K562 (cell line): ENCODE measurements around the gene CYB5B. TPM values are rescaled to one million over a fixed set of nuclear protein-coding genes. Genes with fewer than 3 reads are reported as not detected.

Source experiments
- ATAC-seq: fragments of 200-7000 bp; cut with Tn5 transposase; 3 replicates; pipeline ENCODE4 v1.9.1; 2020; ENCODE audit warnings: moderate library complexity
- BruUV-seq: library from RNA; stranded (reverse); fragments of 400-500 nt; replicated peaks from 2 replicates; lab custom pipeline; 2021; lab: Mats Ljungman, UMichigan
- CTCF ChIA-PET: fragments of 300-600 bp; formaldehyde crosslinking; extraction: SDS; loops from one replicate; lab custom pipeline; 2021; ENCODE audit warnings: low intra/inter-chr PET ratio; lab: Yijun Ruan, JAX
- POLR2A ChIA-PET: fragments of 300-600, 350-650 bp; sonication (Branson Sonifier 250); formaldehyde crosslinking; extraction: SDS; loops from one replicate; lab custom pipeline; 2021; ENCODE audit warnings: antibody characterized with exemption, inconsistent platforms; lab: Yijun Ruan, JAX
- DNase-seq, 4 experiments: peaks; one replicate each; pipeline versions ENCODE4 v3.0.0 to v3.0.0-alpha.2; 2011 to 2018; ENCODE audit warnings: low spot score in 3 of 4, mixed read lengths in 3 of 4; ENCODE audit errors: extremely low read depth in 1 of 4
- FAIRE-seq: peaks from 2 replicates; lab custom pipeline; 2011; peaks lifted over from hg19 to GRCh38; lab: Jason Lieb, UNC
- H2AFZ ChIP-seq: 2 replicates; pipeline ENCODE4 v1.6.0; 2011; ENCODE audit warnings: low read depth, low read length, control low read depth, inconsistent platforms
- H3K27ac ChIP-seq: fragments of 200-600 bp; 3 replicates; pipeline ENCODE4 v1.8.0; 2011; ENCODE audit warnings: low read depth, mild to moderate bottlenecking, control low read depth, inconsistent platforms, low read length, moderate library complexity, mixed read lengths; ENCODE audit errors: extremely low read depth
- H3K27me3 ChIP-seq, 2 experiments: fragments of 300-600 bp in 1 of 2; 2 replicates in 1 of 2; 3 replicates in 1 of 2; pipeline versions ENCODE4 v1.6.0 to v1.8.0; 2011; ENCODE audit warnings: inconsistent platforms in 2 of 2, low read length in 2 of 2, mild to moderate bottlenecking in 1 of 2, mixed read lengths in 1 of 2, moderate library complexity in 1 of 2; ENCODE audit not compliant: control insufficient read depth in 2 of 2, insufficient read depth in 2 of 2
- H3K36me3 ChIP-seq: fragments of 300-600 bp; 3 replicates; pipeline ENCODE4 v1.8.0; 2011; ENCODE audit warnings: mild to moderate bottlenecking, low read length, inconsistent platforms; ENCODE audit not compliant: control insufficient read depth, insufficient read depth
- H3K4me1 ChIP-seq, 2 experiments: fragments of 200-600 bp in 1 of 2; replicated peaks in 1 of 2; 2 replicates in 1 of 2; 3 replicates in 1 of 2; pipeline versions ENCODE4 v1.5.1 to v1.8.0; 2011; ENCODE audit warnings: inconsistent platforms in 2 of 2, low read length in 2 of 2, mild to moderate bottlenecking in 1 of 2, mixed read lengths in 1 of 2, moderate library complexity in 1 of 2; ENCODE audit not compliant: control insufficient read depth in 2 of 2, insufficient read depth in 2 of 2
- H3K4me2 ChIP-seq: 2 replicates; pipeline ENCODE4 v1.6.1; 2011; ENCODE audit warnings: low read length, control low read depth, inconsistent platforms, mixed read lengths; ENCODE audit not compliant: insufficient read depth
- H3K4me3 ChIP-seq: fragments of 200-600 bp; sonication (generic), shearing (Covaris generic); 2 replicates; pipeline ENCODE4 v1.5.1; 2016; ENCODE audit warnings: control low read depth, inconsistent platforms
- H3K79me2 ChIP-seq: fragments of 200-600 bp; 3 replicates; pipeline ENCODE4 v1.8.0; 2011; ENCODE audit warnings: low read length, inconsistent platforms; ENCODE audit not compliant: control insufficient read depth, insufficient read depth
- H3K9ac ChIP-seq, 2 experiments: 2 replicates each; pipeline versions ENCODE4 v1.6.0 to v1.6.1; 2011; ENCODE audit warnings: low read depth in 2 of 2, low read length in 2 of 2, control low read depth in 1 of 2, inconsistent platforms in 1 of 2, mild to moderate bottlenecking in 1 of 2, mixed read lengths in 1 of 2; ENCODE audit not compliant: insufficient read depth in 1 of 2
- H3K9me1 ChIP-seq: one replicate; pipeline ENCODE4 v1.6.0; 2011; ENCODE audit warnings: inconsistent platforms, mild to moderate bottlenecking, low read length, moderate library complexity; ENCODE audit not compliant: control insufficient read depth, insufficient read depth
- H3K9me3 ChIP-seq: replicated peaks from 2 replicates; pipeline ENCODE4 v1.5.1; 2011; ENCODE audit warnings: low read depth, low read length, inconsistent platforms; ENCODE audit not compliant: control insufficient read depth, insufficient read depth
- H4K20me1 ChIP-seq: replicated peaks from 2 replicates; pipeline ENCODE4 v1.6.1; 2011; ENCODE audit warnings: low read length, inconsistent platforms, mixed read lengths; ENCODE audit not compliant: control insufficient read depth, insufficient read depth
- BRF2 ChIP-seq: IDR thresholded peaks from 3 replicates; pipeline ENCODE4 v1.6.1; 2011; ENCODE audit warnings: borderline replicate concordance, mild to moderate bottlenecking; ENCODE audit not compliant: insufficient read length, insufficient read depth
- CHAMP1 ChIP-seq: fragments of 450-650 bp; IDR thresholded peaks from 2 replicates; pipeline ENCODE4 v1.6.1; 2016; ENCODE audit warnings: mild to moderate bottlenecking
- HMG20B ChIP-seq: fragments of 250-450 bp; sonication (Bioruptor Pico); IDR thresholded peaks from 2 replicates; pipeline ENCODE4 v1.5.0; 2021; ENCODE audit warnings: mild to moderate bottlenecking
- LEF1 ChIP-seq: fragments of 450-650 bp; IDR thresholded peaks from 2 replicates; pipeline ENCODE4 v1.6.1; 2016; ENCODE audit warnings: mild to moderate bottlenecking
- MEIS2 ChIP-seq: fragments of 450-650 bp; IDR thresholded peaks from 2 replicates; pipeline ENCODE4 v1.6.1; 2014; ENCODE audit warnings: mild to moderate bottlenecking; ENCODE audit not compliant: partially characterized antibody
- PTBP1 ChIP-seq: fragments of 200-400 bp; formaldehyde crosslinking; IDR thresholded peaks from 2 replicates; pipeline ENCODE4 v1.6.1; 2017; ENCODE audit warnings: low read depth, low read length
- PTTG1 ChIP-seq: fragments of 450-650 bp; IDR thresholded peaks from 2 replicates; pipeline ENCODE4 v1.6.1; 2016; ENCODE audit warnings: low read depth, mild to moderate bottlenecking, missing genetic modification characterization, missing compliant biosample characterization
- TSHZ1 ChIP-seq: fragments of 250-450 bp; sonication (Bioruptor Pico); IDR thresholded peaks from 2 replicates; pipeline ENCODE4 v1.4.0; 2020; ENCODE audit warnings: mild to moderate bottlenecking, moderate library complexity
- ZFP30 ChIP-seq: fragments of 250-450 bp; sonication (Bioruptor Pico); IDR thresholded peaks from 2 replicates; pipeline ENCODE4 v1.8.0; 2022; ENCODE audit warnings: moderate library complexity, mild to moderate bottlenecking, inconsistent platforms, borderline replicate concordance
- ZNF134 ChIP-seq: fragments of 250-450 bp; sonication (Bioruptor Pico); conservative IDR thresholded peaks from 2 replicates; pipeline ENCODE4 v1.4.0; 2020
- WGBS: fragments of 100-300 bp; shearing (Covaris generic); methylation state at CpG from one replicate; pipeline ENCODE4 v1.1.6; 2016; ENCODE audit warnings: low coverage, mixed read lengths; ENCODE audit not compliant: insufficient coverage; ENCODE audit errors: missing lambda C conversion rate; 5-methylcytosine and 5-hydroxymethylcytosine counted together
- in situ Hi-C: fragments of 300-500 bp; cut with MboI; formaldehyde crosslinking; loops from 4 replicates; pipeline ENCODE4 v1.15.0; 2018; ENCODE audit warnings: inconsistent platforms, mixed read lengths
- intact Hi-C: fragments of 100-400 bp; cut with micrococcal nuclease; formaldehyde crosslinking; loops from 2 replicates; pipeline ENCODE4 v1.14.2; 2022
- polyA plus RNA-seq, 8 experiments: library from polyadenylated mRNA; depleted of rRNA in 4 of 8; stranded (reverse) in 5 of 8; unstranded in 3 of 8; fragments of >200 nt; fragmentation: Nextera tagmentation in 2 of 8; fragmentation: Illumina TruSeq in 1 of 8; extraction: Ambion mirVana in 2 of 8; extraction: Trizol in 1 of 8; gene quantifications; 2 replicates each; pipeline versions ENCODE4 v1.2.1 to v1.2.3, GENCODE V29; 2011 to 2014; ENCODE audit warnings: inconsistent platforms in 1 of 8, missing spikeins in 1 of 8
- total RNA-seq, 7 experiments: library from RNA; depleted of rRNA in 6 of 7; stranded (reverse); fragments of >200 nt in 6 of 7; fragmentation: Illumina TruSeq in 2 of 7; extraction: Trizol in 2 of 7; gene quantifications; 2 replicates each; pipeline versions ENCODE4 v1.2.1 to v1.2.3, GENCODE V29; 2011 to 2021; ENCODE audit warnings: low replicate concordance in 1 of 7

The CYB5B gene
- total and polyA plus RNA-seq, 9 of the 15 experiments (the other 6 are each of a cell fraction or from before 2014, with no cell fraction given): 29.9 to 274 (median 136) TPM

- H3K9ac ChIP-seq: no peak overlapping the region
- peaks cover 7 to 18% of the 10 kb centered on the region in 2 experiments; a peak in 3 of 5 replicates for H3K4me1 ChIP-seq
- BruUV-seq: no TSS peak
- in situ Hi-C loops (no loop called here), intact Hi-C loops (no loop called here)
- H3K27ac ChIP-seq: no peak overlapping the region
- CTCF ChIA-PET: no interaction called here
- H3K79me2 ChIP-seq: no peaks in the 10 kb centered on the region
- no peaks in the 10 kb centered on the region for H4K20me1 ChIP-seq
- ATAC-seq (no peak), DNase-seq (no peak), FAIRE-seq (no peak)
- POLR2A ChIA-PET: interaction anchor here (1.2 kb wide), 1 partner anchor 15 kb away, joined by 4 read pairs; no protein-coding TSS in a partner anchor
- no peaks in the 10 kb centered on the region for H3K9me3 ChIP-seq
- no peak overlapping the region for H3K4me3 ChIP-seq
- no peak overlapping the region for H2AFZ ChIP-seq
- WGBS: 44% methylated on average over 2 of the region's 2 CpGs
- no peaks in the 10 kb centered on the region for H3K36me3 ChIP-seq
- H3K9me1 ChIP-seq: peaks cover 4% of the 10 kb centered on the region
- H3K4me2 ChIP-seq: no peak overlapping the region
- no peaks in the 10 kb centered on the region for H3K27me3 ChIP-seq
- TF ChIP-seq ZNF134 (no peak), PTTG1 (tag) (no peak), TSHZ1 (no peak), LEF1 (no peak), BRF2 (no peak), PTBP1 (no peak), CHAMP1 (no peak), ZFP30 (CRISPR knock-in tag) (no peak), HMG20B (CRISPR knock-in tag) (no peak), MEIS2 (no peak)
Measured at GRCh38 chr16:69485361-69485760, 60.9 kb downstream of the CYB5B start.
